Calu3 (cell line): Measurements from ENCODE around the gene MCTS1. TPM values are rescaled to one million over a fixed set of nuclear protein-coding genes. Genes with fewer than 3 reads are reported as not detected.
"Not testable (repeated sequence)": the region's sequence is repeated elsewhere in the genome, so short reads cannot be mapped to it uniquely, and the experiment has no call there.

Experiments used
- BruUV-seq: library from RNA; stranded (reverse); fragments of 400-500 nt; replicated peaks from 2 replicates; lab custom pipeline; 2021; lab: Mats Ljungman, UMichigan
- CTCF ChIA-PET: fragments of 300-600 bp; sonication (Branson Sonifier 250); formaldehyde crosslinking; loops from one replicate; lab custom pipeline; 2022; ENCODE audit warnings: antibody characterized with exemption; lab: Charles Lee
- DNase-seq: peaks from one replicate; pipeline ENCODE4 v3.0.0; 2022
- H3K27ac Mint-ChIP-seq: one replicate; pipeline ENCODE4 v1.8.0; 2022; ENCODE audit warnings: mixed read lengths; ENCODE audit not compliant: unreplicated experiment
- H3K27me3 Mint-ChIP-seq: one replicate; pipeline ENCODE4 v1.8.0; 2022; ENCODE audit warnings: mixed read lengths; ENCODE audit not compliant: unreplicated experiment
- H3K36me3 Mint-ChIP-seq: one replicate; pipeline ENCODE4 v1.8.0; 2022; ENCODE audit warnings: mild to moderate bottlenecking, moderate library complexity, mixed read lengths; ENCODE audit not compliant: insufficient read depth, unreplicated experiment
- H3K4me1 Mint-ChIP-seq: one replicate; pipeline ENCODE4 v1.8.0; 2022; ENCODE audit warnings: mild to moderate bottlenecking, low read depth, mixed read lengths; ENCODE audit not compliant: unreplicated experiment
- H3K4me3 Mint-ChIP-seq: one replicate; pipeline ENCODE4 v1.8.0; 2022; ENCODE audit warnings: mild to moderate bottlenecking, low read depth, moderate library complexity, mixed read lengths; ENCODE audit not compliant: unreplicated experiment
- H3K9me3 Mint-ChIP-seq: one replicate; pipeline ENCODE4 v1.8.0; 2022; ENCODE audit warnings: low read depth, mixed read lengths; ENCODE audit not compliant: unreplicated experiment
- intact Hi-C: fragments of 100-400 bp; cut with micrococcal nuclease; formaldehyde crosslinking; loops from one replicate; pipeline ENCODE4 v1.10.0; 2022; ENCODE audit not compliant: unreplicated experiment
- total RNA-seq: library from RNA; stranded (reverse); gene quantifications from 2 replicates; pipeline ENCODE4 v1.2.3, GENCODE V29; 2022
- TF ChIP-seq, protein P1 (sequence below): fragments of 200-600 bp; IDR thresholded peaks from one replicate; pipeline ENCODE4 v1.8.0; 2022; ENCODE audit warnings: antibody characterized with exemption; ENCODE audit not compliant: unreplicated experiment

The MCTS1 gene
- total RNA-seq, 1 experiment from 2014 or later, result 67.7 TPM

DNA sequence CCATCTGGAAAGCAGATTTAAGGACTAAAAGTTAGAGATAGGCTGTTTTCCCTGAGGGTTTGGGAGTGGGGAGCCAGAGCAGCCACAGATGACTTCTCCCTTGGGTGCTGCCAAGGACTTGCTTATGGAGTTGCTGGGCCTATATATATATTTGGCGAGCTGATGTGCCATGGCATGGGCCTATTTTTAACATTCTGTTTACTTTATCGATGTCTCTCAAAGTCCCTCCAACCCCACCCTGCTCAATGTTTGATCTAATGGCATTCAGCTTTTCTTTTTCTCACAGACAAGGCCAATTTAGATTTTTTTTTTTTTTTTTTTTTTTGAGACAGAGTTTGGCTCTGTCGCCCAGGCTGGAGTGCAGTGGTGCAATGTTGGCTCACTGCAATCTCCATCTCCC is 37.1 kb upstream of the MCTS1 start:
- CTCF ChIA-PET, result no interaction called here
- Mint-ChIP-seq H3K27me3 (no peaks in the 10 kb centered on the region), H3K36me3 (peaks cover under 1% of the 10 kb centered on the region), H3K9me3 (no peaks in the 10 kb centered on the region), H3K4me3 (no peak overlapping the region), H3K27ac (no peak overlapping the region), H3K4me1 (peaks cover 9% of the 10 kb centered on the region)
- TF ChIP-seq, protein P1, sequence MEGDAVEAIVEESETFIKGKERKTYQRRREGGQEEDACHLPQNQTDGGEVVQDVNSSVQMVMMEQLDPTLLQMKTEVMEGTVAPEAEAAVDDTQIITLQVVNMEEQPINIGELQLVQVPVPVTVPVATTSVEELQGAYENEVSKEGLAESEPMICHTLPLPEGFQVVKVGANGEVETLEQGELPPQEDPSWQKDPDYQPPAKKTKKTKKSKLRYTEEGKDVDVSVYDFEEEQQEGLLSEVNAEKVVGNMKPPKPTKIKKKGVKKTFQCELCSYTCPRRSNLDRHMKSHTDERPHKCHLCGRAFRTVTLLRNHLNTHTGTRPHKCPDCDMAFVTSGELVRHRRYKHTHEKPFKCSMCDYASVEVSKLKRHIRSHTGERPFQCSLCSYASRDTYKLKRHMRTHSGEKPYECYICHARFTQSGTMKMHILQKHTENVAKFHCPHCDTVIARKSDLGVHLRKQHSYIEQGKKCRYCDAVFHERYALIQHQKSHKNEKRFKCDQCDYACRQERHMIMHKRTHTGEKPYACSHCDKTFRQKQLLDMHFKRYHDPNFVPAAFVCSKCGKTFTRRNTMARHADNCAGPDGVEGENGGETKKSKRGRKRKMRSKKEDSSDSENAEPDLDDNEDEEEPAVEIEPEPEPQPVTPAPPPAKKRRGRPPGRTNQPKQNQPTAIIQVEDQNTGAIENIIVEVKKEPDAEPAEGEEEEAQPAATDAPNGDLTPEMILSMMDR, result no peak
- BruUV-seq, result no TSS peak
- no peak for DNase-seq
- intact Hi-C loops, result no loop called here

DNA sequence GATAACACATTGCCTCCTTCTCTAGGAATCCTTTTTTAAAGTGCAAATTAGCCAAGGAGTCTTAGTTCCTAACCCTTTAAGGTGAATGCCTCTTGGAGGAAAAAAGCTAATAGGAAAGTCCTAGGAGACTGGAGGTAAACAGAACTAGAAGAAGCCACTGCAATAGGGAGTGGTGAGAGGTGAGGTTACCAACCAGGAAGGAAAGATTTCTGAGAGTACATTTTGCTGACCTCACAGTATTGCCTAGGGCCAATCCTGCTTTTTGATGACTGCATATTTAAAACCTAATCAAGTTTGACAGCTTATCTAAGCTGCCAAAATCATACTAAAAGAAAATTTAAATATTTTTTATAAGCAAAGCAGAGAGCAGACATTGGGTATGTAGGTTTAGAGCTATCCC is 35.9 kb upstream of the MCTS1 start:
- Mint-ChIP-seq H3K36me3 (no peaks in the 10 kb centered on the region), H3K4me1 (no peaks in the 10 kb centered on the region), H3K27ac (no peak overlapping the region), H3K9me3 (no peaks in the 10 kb centered on the region), H3K4me3 (no peak overlapping the region), H3K27me3 (no peaks in the 10 kb centered on the region)
- no TSS peak for BruUV-seq
- no peak for DNase-seq
- CTCF ChIA-PET, result no interaction called here
- intact Hi-C loops, result no loop called here
- TF ChIP-seq, protein P1, result no peak

DNA sequence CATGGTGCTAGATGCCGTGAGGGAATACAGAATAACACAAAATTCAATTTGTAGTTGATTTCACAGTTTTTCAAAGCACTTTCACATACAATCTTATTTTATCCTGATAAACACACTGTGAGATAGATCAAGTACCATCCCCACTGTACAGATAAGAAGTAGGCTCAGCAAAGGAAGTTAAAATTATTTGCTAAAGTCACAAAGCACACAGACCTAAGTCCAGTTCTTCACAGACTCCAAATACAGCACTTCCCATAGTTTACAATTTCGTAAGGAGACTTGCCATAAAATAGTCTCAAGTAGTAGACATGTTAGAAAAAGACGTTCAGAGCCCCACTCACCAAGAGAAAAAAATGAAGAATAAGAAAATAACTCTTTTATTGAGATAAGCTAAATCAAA is 35.3 kb upstream of the MCTS1 start:
- TF ChIP-seq, protein P1, result no peak
- Mint-ChIP-seq H3K9me3 (no peaks in the 10 kb centered on the region), H3K4me3 (no peak overlapping the region), H3K27me3 (no peaks in the 10 kb centered on the region), H3K4me1 (no peaks in the 10 kb centered on the region), H3K27ac (no peak overlapping the region), H3K36me3 (no peaks in the 10 kb centered on the region)
- CTCF ChIA-PET, result no interaction called here
- intact Hi-C loops, result no loop called here
- no TSS peak for BruUV-seq
- no peak for DNase-seq

DNA sequence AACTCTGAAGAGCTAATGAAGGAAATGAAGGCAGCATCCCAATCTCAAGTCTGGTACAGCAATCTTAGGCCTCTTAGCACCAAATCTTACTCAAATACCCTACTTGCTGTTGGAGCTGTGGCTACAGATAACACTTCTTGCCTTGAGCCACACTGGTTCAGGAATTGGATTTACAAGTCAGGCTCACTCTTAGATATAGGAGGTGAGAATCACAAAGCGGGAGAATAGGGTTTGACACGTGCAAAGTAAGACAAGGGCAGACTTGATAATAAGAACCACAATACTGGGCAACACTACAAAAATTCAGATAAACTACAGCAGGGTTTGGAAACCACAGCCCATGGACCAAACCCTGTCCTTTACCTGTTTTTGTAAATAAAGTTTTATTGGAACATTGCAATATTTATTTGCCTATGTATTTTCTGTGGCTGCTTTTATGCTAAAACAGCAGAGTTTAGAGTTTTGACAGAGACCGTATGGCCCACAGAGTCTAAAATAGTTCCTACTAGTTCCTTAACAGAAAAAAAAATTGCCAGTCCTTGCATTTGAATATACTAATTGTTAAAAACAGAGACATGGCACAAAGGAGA is 33.8 kb upstream of the MCTS1 start:
- CTCF ChIA-PET, result no interaction called here
- TF ChIP-seq, protein P1, result no peak
- H3K4me3 Mint-ChIP-seq, result no peak overlapping the region
- H3K27me3 Mint-ChIP-seq, result no peaks in the 10 kb centered on the region
- no peaks in the 10 kb centered on the region for H3K4me1 Mint-ChIP-seq
- no TSS peak for BruUV-seq
- no peak for DNase-seq
- no peak overlapping the region for H3K27ac Mint-ChIP-seq
- H3K9me3 Mint-ChIP-seq, result no peaks in the 10 kb centered on the region
- intact Hi-C loops, result no loop called here
- no peaks in the 10 kb centered on the region for H3K36me3 Mint-ChIP-seq

DNA sequence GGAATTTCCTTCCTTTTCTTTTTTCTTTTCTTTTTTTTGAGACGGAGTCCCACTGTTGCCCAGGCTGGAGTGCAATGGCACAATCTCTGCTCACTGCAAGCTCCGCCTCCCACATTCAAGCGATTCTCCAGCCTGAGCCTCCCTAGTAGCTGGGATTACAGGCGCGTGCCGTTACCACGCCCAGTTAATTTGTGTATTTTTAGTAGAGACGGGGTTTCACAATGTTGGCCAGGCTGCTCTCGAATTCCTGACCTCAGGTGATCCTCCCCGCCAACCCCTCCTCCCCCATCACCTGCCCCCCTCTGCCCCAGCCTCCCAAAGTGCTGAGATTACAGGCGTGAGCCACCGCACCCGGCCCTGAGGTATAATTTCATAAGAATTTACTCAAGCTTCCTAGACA is 30.1 kb upstream of the MCTS1 start:
- H3K27me3 Mint-ChIP-seq, H3K4me3 Mint-ChIP-seq, H3K9me3 Mint-ChIP-seq, DNase-seq, H3K4me1 Mint-ChIP-seq, H3K36me3 Mint-ChIP-seq, BruUV-seq, intact Hi-C loops, H3K27ac Mint-ChIP-seq, CTCF ChIA-PET: not testable (repeated sequence)
